RWPE2 (cell line): ENCODE results near the gene CELA3B.
"Not testable (repeated sequence)": the region's sequence is repeated elsewhere in the genome, so short reads cannot be mapped to it uniquely, and the experiment has no call there.

Source experiments
- ATAC-seq: fragments of 200-7000 bp; cut with Tn5 transposase; 3 replicates; pipeline ENCODE4 v1.9.1; 2021; ENCODE audit warnings: low read depth
- DNase-seq: peaks from one replicate; pipeline ENCODE4 v3.0.0-alpha.2; 2020; ENCODE audit warnings: low spot score
- H3K27ac ChIP-seq: fragments of 450-650 bp; 2 replicates; pipeline ENCODE4 v1.5.1; 2017; ENCODE audit warnings: mild to moderate bottlenecking; ENCODE audit not compliant: poor library complexity, severe bottlenecking
- H3K27me3 ChIP-seq: fragments of 250-450 bp; sonication (Bioruptor Pico); 2 replicates; pipeline ENCODE4 v1.5.1; 2021; ENCODE audit warnings: mild to moderate bottlenecking, moderate library complexity; ENCODE audit not compliant: insufficient read depth, poor library complexity, severe bottlenecking
- H3K36me3 ChIP-seq: fragments of 250-450 bp; sonication (Bioruptor Pico); 2 replicates; pipeline ENCODE4 v1.5.1; 2020; ENCODE audit warnings: low read depth, mild to moderate bottlenecking, moderate library complexity
- H3K4me1 ChIP-seq: fragments of 250-450 bp; sonication (Bioruptor Pico); 2 replicates; pipeline ENCODE4 v1.5.1; 2021; ENCODE audit warnings: mild to moderate bottlenecking, moderate library complexity; ENCODE audit not compliant: insufficient read depth, poor library complexity, severe bottlenecking
- H3K4me3 ChIP-seq: fragments of 250-450 bp; sonication (Bioruptor Pico); 2 replicates; pipeline ENCODE4 v1.5.1; 2021; ENCODE audit warnings: mild to moderate bottlenecking, moderate library complexity; ENCODE audit not compliant: severe bottlenecking
- H3K9me3 ChIP-seq: fragments of 250-450 bp; sonication (Bioruptor Pico); 2 replicates; pipeline ENCODE4 v1.5.1; 2021; ENCODE audit warnings: mild to moderate bottlenecking, moderate library complexity; ENCODE audit not compliant: severe bottlenecking
- TF ChIP-seq, protein P1 (sequence below): fragments of 450-650 bp; IDR thresholded peaks from one replicate; pipeline ENCODE4 v1.5.1; 2017; ENCODE audit warnings: mild to moderate bottlenecking, moderate library complexity; ENCODE audit not compliant: poor library complexity, severe bottlenecking

Gene CELA3B

DNA sequence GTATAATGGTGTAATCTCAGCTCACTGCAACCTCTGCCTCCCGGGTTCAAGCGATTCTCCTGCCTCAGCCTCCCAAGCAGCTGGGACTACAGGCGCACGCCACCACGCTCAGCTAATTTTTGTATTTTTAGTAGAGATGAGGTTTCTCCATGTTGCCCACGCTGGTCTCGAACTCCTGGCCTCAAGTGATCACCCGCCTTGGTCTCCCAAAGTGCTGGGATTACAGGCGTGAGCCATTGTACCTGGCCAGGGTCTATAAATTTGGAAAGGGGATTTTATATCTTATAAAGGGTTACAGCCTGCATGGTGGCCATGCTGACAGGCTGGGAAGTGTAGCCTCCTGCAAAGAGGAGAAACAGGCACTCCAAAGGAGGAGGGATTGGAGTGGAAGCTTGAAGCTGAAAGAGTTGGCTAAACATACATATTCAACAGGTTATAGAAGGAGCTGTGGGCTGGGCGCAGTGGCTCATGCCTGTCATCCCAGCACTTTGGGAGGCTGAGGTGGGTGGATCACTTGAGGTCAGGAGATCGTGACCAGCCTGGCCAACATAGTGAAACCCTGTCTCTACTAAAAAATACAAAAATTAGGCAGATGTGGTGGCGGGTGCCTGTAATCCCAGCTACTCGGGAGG, 37.9 kb downstream of the CELA3B start:
- ATAC-seq, H3K36me3 ChIP-seq, H3K9me3 ChIP-seq, DNase-seq, H3K27ac ChIP-seq, H3K27me3 ChIP-seq, H3K4me3 ChIP-seq: not testable (repeated sequence)
- peaks cover 11% of the 10 kb centered on the region for H3K4me1 ChIP-seq

DNA sequence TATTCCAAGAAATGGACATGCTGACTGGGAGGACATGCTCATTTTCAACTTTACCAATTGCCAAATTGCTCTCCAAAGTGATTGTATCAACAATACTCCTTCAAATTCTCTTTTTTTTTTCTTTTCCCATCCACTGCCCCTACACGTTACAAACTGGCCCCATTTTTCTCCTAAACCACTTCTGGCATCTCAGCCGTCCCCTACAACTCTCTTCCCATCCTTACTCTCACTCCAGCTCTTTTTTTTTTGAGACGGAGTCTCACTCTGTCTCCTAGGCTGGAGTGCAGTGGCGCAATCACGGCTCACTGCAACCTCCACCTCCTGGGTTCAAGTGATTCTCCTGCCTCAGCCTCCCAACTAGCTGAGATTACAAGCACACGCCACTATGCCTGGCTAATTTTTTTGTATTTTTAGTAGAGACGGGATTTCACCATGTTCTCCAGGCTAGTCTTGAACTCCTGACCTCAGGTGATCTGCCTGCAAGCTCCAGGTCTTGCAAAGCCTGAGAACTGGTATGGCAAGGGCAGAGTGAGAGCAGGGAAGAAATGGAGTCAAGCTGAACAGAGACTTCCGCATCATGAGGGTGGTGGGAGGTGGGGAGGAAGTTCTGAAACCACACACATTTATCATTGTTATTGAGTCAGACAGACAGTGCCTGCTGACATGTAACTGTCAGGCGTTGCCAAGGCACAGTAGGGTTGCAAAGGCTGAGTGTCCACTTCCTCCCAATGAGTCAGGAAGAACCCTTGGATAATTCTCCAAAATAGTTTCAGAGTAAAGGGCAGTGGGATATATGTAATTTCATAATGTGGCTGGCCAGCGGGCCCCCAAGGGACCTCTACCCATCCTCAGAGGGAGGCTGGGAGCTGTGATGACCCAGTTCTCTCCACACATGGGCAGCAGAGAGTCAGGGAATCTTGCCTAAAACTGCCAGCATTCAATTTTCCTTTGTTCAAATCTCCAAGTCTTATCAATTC, 42.0 kb downstream of the CELA3B start:
- Histone ChIP-seq H3K4me1 (peaks cover 12% of the 10 kb centered on the region), H3K4me3 (no peak overlapping the region), H3K36me3 (no peaks in the 10 kb centered on the region), H3K27ac (peak overlapping the region; percentile 77), H3K27me3 (no peaks in the 10 kb centered on the region), H3K9me3 (no peaks in the 10 kb centered on the region)
- peak; percentile 98 for ATAC-seq
- DNase-seq: peak; percentile 87
- TF ChIP-seq, protein P1, sequence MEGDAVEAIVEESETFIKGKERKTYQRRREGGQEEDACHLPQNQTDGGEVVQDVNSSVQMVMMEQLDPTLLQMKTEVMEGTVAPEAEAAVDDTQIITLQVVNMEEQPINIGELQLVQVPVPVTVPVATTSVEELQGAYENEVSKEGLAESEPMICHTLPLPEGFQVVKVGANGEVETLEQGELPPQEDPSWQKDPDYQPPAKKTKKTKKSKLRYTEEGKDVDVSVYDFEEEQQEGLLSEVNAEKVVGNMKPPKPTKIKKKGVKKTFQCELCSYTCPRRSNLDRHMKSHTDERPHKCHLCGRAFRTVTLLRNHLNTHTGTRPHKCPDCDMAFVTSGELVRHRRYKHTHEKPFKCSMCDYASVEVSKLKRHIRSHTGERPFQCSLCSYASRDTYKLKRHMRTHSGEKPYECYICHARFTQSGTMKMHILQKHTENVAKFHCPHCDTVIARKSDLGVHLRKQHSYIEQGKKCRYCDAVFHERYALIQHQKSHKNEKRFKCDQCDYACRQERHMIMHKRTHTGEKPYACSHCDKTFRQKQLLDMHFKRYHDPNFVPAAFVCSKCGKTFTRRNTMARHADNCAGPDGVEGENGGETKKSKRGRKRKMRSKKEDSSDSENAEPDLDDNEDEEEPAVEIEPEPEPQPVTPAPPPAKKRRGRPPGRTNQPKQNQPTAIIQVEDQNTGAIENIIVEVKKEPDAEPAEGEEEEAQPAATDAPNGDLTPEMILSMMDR: peak; percentile 39

DNA sequence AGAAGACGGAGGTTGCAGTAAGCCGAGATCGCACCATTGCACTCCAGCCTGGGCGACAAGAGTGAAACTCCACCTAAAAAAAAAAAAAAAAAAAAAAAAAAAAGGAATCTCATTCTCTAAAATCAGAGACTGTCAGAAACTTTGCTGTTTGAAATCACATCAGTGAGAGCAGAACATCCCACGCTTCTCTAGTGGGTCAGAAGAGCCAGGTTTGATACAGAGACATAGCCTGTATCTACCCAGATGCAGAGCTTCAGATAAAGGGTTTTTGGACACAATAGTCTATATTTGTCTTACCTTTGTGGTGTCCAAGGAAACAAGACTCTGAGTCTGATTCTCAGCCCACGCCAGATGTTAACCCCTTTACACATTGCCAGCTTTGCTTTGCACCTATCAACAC, 44.2 kb downstream of the CELA3B start:
- TF ChIP-seq, protein P1: no peak
- Histone ChIP-seq H3K9me3 (no peaks in the 10 kb centered on the region), H3K4me3 (no peak overlapping the region), H3K4me1 (peaks cover 12% of the 10 kb centered on the region), H3K27me3 (no peaks in the 10 kb centered on the region), H3K36me3 (no peaks in the 10 kb centered on the region), H3K27ac (no peak overlapping the region)
- no peak for DNase-seq
- ATAC-seq: no peak

DNA sequence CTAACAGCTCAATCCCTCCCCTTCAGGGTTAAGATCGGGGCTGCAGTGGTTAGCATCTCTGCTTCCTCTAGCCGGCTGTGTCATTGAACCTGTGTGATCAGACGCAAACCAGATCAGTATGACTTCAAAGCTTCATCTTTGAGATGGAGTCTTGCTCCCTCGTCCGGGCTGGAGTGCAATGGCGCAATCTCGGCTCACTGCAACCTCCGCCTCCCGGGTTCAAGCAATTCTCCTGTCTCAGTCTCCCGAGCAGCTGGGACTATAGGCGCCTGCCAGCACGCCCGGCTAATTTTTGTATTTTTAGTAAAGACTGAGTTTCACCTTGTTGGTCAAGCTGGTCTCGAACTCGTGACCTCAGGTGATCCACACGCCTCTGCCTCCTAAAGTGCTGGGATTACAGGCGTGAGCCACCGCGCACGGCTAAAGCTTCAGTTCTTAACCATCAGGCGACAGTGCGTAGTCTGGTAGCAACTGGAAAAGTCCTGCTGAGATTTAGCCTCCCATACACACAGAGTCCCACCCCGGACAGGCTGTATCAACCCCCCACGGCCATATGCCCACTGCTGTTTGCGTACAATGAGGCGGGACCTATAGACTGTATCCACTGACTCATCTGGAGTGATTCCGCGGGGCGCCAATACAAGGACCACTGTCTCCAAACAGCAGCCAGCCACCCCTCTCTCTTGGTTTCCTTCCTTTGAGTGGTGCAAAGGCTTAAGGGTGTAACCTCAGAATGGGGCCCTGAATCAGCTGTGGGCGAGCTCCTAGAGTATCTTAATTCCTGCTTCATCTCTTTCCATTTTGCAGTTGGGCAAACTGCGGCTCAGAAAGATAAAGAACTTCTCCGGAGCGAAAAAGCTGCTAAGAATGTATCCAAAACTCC, 47.9 kb downstream of the CELA3B start:
- Histone ChIP-seq H3K4me3 (peak overlapping the region; percentile 57), H3K4me1 (peaks cover under 1% of the 10 kb centered on the region), H3K27me3 (no peaks in the 10 kb centered on the region), H3K9me3 (no peaks in the 10 kb centered on the region), H3K36me3 (no peaks in the 10 kb centered on the region), H3K27ac (peak overlapping the region; percentile 83)
- DNase-seq: no peak
- peak; percentile 50 for ATAC-seq
- TF ChIP-seq, protein P1: no peak
